HEK293 (cell line): ENCODE data around the gene PTPN3.

Experiments used
- CTCF ChIP-seq: fragments of 450-650 bp; formaldehyde crosslinking; IDR thresholded peaks from 2 replicates; pipeline ENCODE4 v1.5.1; 2016; ENCODE audit warnings: missing biosample characterization, missing genetic modification characterization
- ZNF274 ChIP-seq, 2 experiments: fragments of 200-500 bp in 1 of 2; fragments of 450-650 bp in 1 of 2; sonication (Bioruptor generic) in 1 of 2; formaldehyde crosslinking in 1 of 2; IDR thresholded peaks; 2 replicates each; pipeline versions ENCODE4 v1.5.1 to v1.6.1; 2014 to 2016; ENCODE audit warnings: borderline replicate concordance in 1 of 2, inconsistent platforms in 1 of 2, low read length in 1 of 2, missing biosample characterization in 1 of 2, missing genetic modification characterization in 1 of 2
- ZNF302 ChIP-seq: fragments of 450-650 bp; formaldehyde crosslinking; IDR thresholded peaks from 2 replicates; pipeline ENCODE4 v1.5.1; 2016; ENCODE audit warnings: missing biosample characterization, missing genetic modification characterization, low read depth
- ZNF354C ChIP-seq: fragments of 450-650 bp; formaldehyde crosslinking; IDR thresholded peaks from 2 replicates; pipeline ENCODE4 v1.5.1; 2016; ENCODE audit warnings: missing biosample characterization, missing genetic modification characterization, low read depth, borderline replicate concordance
- ZNF391 ChIP-seq: fragments of 450-650 bp; formaldehyde crosslinking; IDR thresholded peaks from 2 replicates; pipeline ENCODE4 v1.5.1; 2016; ENCODE audit warnings: low read depth, missing biosample characterization, missing genetic modification characterization, borderline replicate concordance

- TF ChIP-seq CTCF (tag by site-specific recombination) (no peak), ZNF391 (tag by site-specific recombination) (no peak), ZNF354C (tag by site-specific recombination) (no peak), ZNF302 (tag by site-specific recombination) (no peak), ZNF274 (IDR thresholded peaks at IDR 0.05; ENCODE audit: low read length) (no peak), ZNF274 (tag by site-specific recombination; IDR thresholded peaks at IDR 0.05; ENCODE audit: borderline replicate concordance) (no peak)
These were observed 163.0 kb downstream of the PTPN3 start for GRCh38 chr9:109335121-109335520.
